Fibroblast of mammary gland (primary cell): ENCODE data around the gene PLAU.

Source experiments
- DNase-seq: peaks from one replicate; pipeline ENCODE4 v3.0.0-alpha.2; 2010; ENCODE audit warnings: low read depth
- H3K4me3 ChIP-seq: 2 replicates; pipeline ENCODE4 v1.5.1; 2011; ENCODE audit warnings: low read depth, mild to moderate bottlenecking, low read length, moderate library complexity; ENCODE audit not compliant: control insufficient read depth
- CTCF ChIP-seq: conservative IDR thresholded peaks from 2 replicates; pipeline ENCODE4 v1.5.1; 2011; ENCODE audit warnings: low read depth, low read length, inconsistent platforms; ENCODE audit not compliant: control insufficient read depth, insufficient read depth

Gene PLAU

GRCh38 chr10:73910764-73911552 lies at the start of gene PLAU:
TSS of gene PLAU (plus strand) at chr10:73911132. CDS start at chr10:73911556, 424 bp downstream.
- no peak for DNase-seq
- peak within 1 kb of the TSS; percentile 58 for H3K4me3 ChIP-seq
- no peak for TF ChIP-seq CTCF

- no peak for TF ChIP-seq CTCF
- no peak overlapping the region for H3K4me3 ChIP-seq
- no peak for DNase-seq
Observed at GRCh38 chr10:73862011-73862410, 48.9 kb upstream of the PLAU start.

GRCh38 chr10:73863039-73863817 lies 47.7 kb upstream of the PLAU start:
- no peak for DNase-seq
- no peak for TF ChIP-seq CTCF
- no peak overlapping the region for H3K4me3 ChIP-seq

GRCh38 chr10:73864229-73864628 lies 46.7 kb upstream of the PLAU start:
- DNase-seq, result no peak
- TF ChIP-seq CTCF, result no peak
- H3K4me3 ChIP-seq, result no peak overlapping the region

GRCh38 chr10:73865107-73865458 lies 45.8 kb upstream of the PLAU start:
- DNase-seq, result no peak
- no peak for TF ChIP-seq CTCF
- no peak overlapping the region for H3K4me3 ChIP-seq

GRCh38 chr10:73865459-73866442 lies 45.2 kb upstream of the PLAU start:
- TF ChIP-seq CTCF, result no peak
- DNase-seq, result no peak
- H3K4me3 ChIP-seq, result no peak overlapping the region
